Skeletal muscle tissue (tissue), 4 donors: Measurements from ENCODE around the gene ZNF750. TPM values are rescaled to one million over a fixed set of nuclear protein-coding genes. Genes with fewer than 3 reads are reported as not detected.

Experiments
- H3K27ac ChIP-seq: one replicate; pipeline ENCODE4 v1.7.0; 2013; ENCODE audit warnings: mild to moderate bottlenecking, low read depth, low read length, inconsistent platforms
- H3K27me3 ChIP-seq, 3 donors: one replicate each; pipeline ENCODE4 v1.7.0; 2013; ENCODE audit warnings: low read length in 3 of 3; ENCODE audit not compliant: control insufficient read depth in 3 of 3, insufficient read depth in 3 of 3
- H3K36me3 ChIP-seq, 3 donors: one replicate each; pipeline ENCODE4 v1.7.0; 2013; ENCODE audit warnings: low read length in 3 of 3; ENCODE audit not compliant: control insufficient read depth in 3 of 3, insufficient read depth in 3 of 3
- H3K4me1 ChIP-seq, 3 donors: one replicate each; pipeline ENCODE4 v1.7.0; 2013; ENCODE audit warnings: low read length in 3 of 3, mild to moderate bottlenecking in 3 of 3; ENCODE audit not compliant: control insufficient read depth in 3 of 3, insufficient read depth in 3 of 3
- H3K4me3 ChIP-seq, 3 donors: one replicate each; pipeline ENCODE4 v1.7.0; 2013; ENCODE audit warnings: low read length in 3 of 3
- H3K9ac ChIP-seq, 3 donors: one replicate each; pipeline ENCODE4 v1.7.0; 2013; ENCODE audit warnings: low read length in 3 of 3, mild to moderate bottlenecking in 3 of 3, moderate library complexity in 2 of 3, low read depth in 1 of 3
- H3K9me3 ChIP-seq, 3 donors: one replicate each; pipeline ENCODE4 v1.7.0; 2013; ENCODE audit warnings: low read length in 3 of 3; ENCODE audit not compliant: control insufficient read depth in 3 of 3
- total RNA-seq: library from RNA; depleted of rRNA; stranded (reverse); fragments of >200 nt; gene quantifications from one replicate; pipeline ENCODE4 v1.2.3, GENCODE V29; 2014
- donor health status: Osteomylitis.

Gene ZNF750
- total RNA-seq, 1 donor from 2014 or later = not detected

DNA sequence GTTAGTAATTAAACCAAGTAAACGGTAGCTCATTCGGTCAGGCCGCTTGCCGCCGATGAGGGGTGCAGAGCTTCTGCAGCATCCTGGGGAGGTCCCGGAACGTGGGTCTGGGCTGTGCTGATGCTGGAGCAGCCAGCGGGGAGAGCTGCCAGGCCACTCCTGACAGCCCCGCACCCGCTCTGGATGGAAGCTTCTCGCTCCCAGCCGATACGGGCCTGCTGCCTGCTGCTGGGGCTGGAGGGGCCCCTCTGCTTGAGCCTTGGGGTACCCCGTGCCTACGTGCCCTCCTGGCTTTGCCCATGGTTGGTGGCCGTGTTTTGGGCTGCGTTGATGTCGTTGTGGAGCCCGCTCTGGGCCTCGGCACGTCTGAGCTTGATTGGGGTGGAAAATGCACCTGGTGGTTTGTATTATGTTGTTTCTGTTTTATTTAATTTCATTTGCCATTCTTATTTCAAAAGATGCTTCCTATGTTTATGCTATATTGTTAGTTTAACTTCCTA, 41.6 kb upstream of the ZNF750 start:
- Histone ChIP-seq H3K9me3 (no peaks in the 10 kb centered on the region), H3K9ac (peak overlapping the region in 1 of 3 donors; percentile 25), H3K4me1 (peaks cover 41 to 62% (median 51%) of the 10 kb centered on the region in 3 donors), H3K4me3 (no peak overlapping the region), H3K27me3 (no peaks in the 10 kb centered on the region), H3K27ac (peak overlapping the region; percentile 12), H3K36me3 (peaks cover 0 to 4% (median 0%) of the 10 kb centered on the region in 3 donors)

DNA sequence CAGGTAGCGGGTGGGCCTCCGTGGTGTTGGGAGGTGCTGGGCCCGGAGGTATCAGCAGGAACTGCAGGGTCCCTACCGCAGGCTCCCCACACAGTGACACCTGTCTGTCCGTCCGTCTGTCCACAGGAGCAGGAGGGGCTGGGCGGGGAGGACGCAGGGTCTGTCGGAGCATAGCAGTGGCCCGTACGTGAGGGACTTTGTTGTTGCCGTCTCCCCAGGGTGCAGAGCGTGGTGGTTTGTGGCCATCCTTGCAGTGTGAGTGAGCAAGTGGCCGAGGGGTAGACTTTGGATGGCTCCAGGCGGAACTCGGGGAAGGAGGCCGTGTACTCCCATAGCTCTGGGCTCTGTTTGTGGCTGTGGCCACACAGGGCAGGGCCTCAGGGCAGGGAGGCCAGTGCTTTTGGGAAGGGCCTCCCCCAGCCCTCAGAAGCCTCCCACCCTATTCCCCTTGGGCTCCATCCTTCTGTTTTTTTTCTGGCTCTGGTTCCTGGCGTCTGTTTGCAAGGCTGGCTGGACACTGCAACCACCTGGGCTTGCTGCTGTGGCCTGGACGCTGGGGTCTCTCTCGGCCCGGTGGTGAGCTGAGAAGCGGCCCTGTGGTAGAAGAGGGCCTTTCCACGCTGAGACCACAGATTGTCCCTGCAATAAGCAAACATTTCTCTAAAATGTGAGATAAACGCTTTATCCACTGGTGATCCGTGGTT, 41.0 kb upstream of the ZNF750 start:
- Histone ChIP-seq H3K27ac (peak overlapping the region; percentile 7), H3K4me1 (peaks cover 39 to 60% (median 51%) of the 10 kb centered on the region in 3 donors)

DNA sequence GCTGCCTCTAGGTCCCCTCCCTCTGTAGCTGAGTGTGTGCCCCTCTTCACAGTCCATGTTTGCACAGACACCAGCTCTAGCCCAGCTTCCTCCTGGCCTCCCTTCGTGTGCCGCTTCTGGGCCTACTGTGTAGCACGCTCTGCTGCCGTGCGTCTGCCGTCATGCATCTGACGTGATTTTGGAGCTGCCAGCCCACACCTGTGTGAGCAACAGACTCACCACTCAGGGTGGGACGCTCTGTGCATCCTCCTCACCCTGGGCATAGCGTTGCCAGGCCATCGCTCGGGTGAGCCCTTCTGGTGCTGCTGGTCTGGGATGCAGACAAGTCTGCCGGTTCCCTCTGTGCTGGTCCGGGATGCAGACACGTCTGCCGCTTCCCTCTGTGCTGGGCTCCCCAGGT, 39.4 kb upstream of the ZNF750 start:
- Histone ChIP-seq H3K27me3 (no peaks in the 10 kb centered on the region), H3K36me3 (peaks cover 0 to 4% (median 0%) of the 10 kb centered on the region in 3 donors), H3K4me1 (peaks cover 29 to 51% (median 49%) of the 10 kb centered on the region in 3 donors), H3K9me3 (no peaks in the 10 kb centered on the region), H3K9ac (peak overlapping the region in 1 of 3 donors; percentile 16), H3K4me3 (no peak overlapping the region), H3K27ac (no peak overlapping the region)

More for the DNA sequence above, 41.0 kb upstream of the ZNF750 start:
- Histone ChIP-seq H3K9me3 (no peaks in the 10 kb centered on the region), H3K9ac (peak overlapping the region in 1 of 3 donors; percentile 8), H3K4me3 (no peak overlapping the region), H3K27me3 (no peaks in the 10 kb centered on the region), H3K36me3 (peaks cover 0 to 4% (median 0%) of the 10 kb centered on the region in 3 donors)

DNA sequence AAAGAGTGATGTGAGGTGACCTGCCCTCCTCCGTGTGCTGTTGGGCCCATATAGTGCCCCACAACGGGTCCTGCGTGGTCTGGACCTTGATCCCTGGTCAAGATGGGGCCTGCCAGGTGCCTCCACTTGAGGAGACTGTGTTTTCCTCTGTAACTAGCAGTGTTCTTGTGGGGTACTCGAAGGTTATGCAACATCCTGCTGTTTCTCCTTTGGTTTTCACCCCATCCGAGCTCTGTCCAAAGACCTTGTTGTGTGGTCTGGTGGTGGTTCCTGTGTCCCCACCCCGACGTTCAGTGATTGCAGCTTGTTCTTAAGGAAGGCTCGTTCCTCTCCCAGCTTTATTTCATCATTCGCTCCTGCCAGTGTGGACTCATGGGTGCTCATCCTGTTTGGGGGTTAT, 38.7 kb upstream of the ZNF750 start:
- H3K27ac ChIP-seq = no peak overlapping the region

GRCh38 chr17:82876602-82877379, 37.0 kb upstream of the ZNF750 start:
- peak overlapping the region; percentile 14 to 43 (median 15) for H3K4me3 ChIP-seq
- H3K9me3 ChIP-seq = no peaks in the 10 kb centered on the region
- H3K4me1 ChIP-seq = peaks cover 24 to 46% (median 40%) of the 10 kb centered on the region in 3 donors
- H3K36me3 ChIP-seq = peaks cover 0 to 4% (median under 1%) of the 10 kb centered on the region in 3 donors
- H3K27ac ChIP-seq = peak overlapping the region; percentile 70
- H3K27me3 ChIP-seq = no peaks in the 10 kb centered on the region
- peak overlapping the region; percentile 46 to 52 (median 51) for H3K9ac ChIP-seq

More for the DNA sequence above, 38.7 kb upstream of the ZNF750 start:
- H3K4me1 ChIP-seq = peaks cover 27 to 50% (median 46%) of the 10 kb centered on the region in 3 donors
- no peaks in the 10 kb centered on the region for H3K9me3 ChIP-seq
- peaks cover 0 to 2% (median 0%) of the 10 kb centered on the region in 3 donors for H3K36me3 ChIP-seq
- no peak overlapping the region for H3K9ac ChIP-seq
- no peak overlapping the region for H3K4me3 ChIP-seq
- H3K27me3 ChIP-seq = no peaks in the 10 kb centered on the region

DNA sequence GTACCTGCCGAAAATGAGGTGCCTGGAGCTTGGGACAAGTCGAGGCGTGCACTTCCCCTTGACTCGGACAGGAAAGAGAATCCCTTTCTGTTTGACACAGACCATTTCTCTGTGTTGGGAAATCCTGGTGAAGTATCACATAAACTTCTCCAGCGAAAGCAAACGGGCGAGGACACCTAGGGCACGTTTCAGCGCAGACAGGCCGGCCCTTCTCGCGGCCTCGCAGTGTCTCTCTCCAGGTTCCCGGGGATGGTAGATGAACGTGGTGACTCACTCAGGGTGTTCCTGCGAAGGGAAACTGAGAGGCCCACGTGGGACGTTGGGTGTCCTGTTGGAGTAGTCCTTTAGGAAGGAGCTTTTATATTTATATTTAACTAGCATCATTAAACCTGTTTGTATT, 36.3 kb upstream of the ZNF750 start:
- peak overlapping the region in 1 of 3 donors; percentile 30 for H3K4me3 ChIP-seq

DNA sequence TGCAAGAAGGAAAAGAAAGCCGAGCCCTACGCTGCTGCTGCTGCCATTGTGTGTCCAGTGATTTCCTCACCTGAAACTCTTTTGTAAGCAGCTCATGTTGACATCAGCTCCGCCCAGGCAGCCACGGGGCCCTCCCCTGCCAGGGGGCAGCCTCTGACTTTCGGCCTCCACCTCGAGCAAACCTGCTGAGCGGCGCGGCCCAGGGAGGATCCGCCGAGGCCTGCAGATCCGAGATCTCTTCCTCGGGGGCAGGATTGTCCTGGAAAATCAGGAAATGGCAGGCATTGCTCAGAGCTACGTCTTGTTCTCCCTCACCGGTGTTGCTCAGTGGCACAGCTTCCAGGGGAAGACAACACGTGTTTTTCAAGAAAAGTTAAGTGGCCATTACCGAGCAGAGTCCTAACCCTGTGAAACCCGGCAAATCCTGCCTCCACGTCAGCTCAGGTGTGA, 35.6 kb upstream of the ZNF750 start:
- no peak overlapping the region for H3K4me3 ChIP-seq
- no peaks in the 10 kb centered on the region for H3K9me3 ChIP-seq
- no peaks in the 10 kb centered on the region for H3K27me3 ChIP-seq
- H3K4me1 ChIP-seq = peaks cover 21 to 43% (median 32%) of the 10 kb centered on the region in 3 donors
- H3K27ac ChIP-seq = no peak overlapping the region
- peaks cover 6 to 10% (median 9%) of the 10 kb centered on the region in 3 donors for H3K36me3 ChIP-seq
- no peak overlapping the region for H3K9ac ChIP-seq

More for the DNA sequence above, 36.3 kb upstream of the ZNF750 start:
- Histone ChIP-seq H3K9me3 (no peaks in the 10 kb centered on the region), H3K9ac (peak overlapping the region in 2 of 3 donors; percentile 51 to 52), H3K27ac (peak overlapping the region; percentile 70), H3K4me1 (peaks cover 23 to 45% (median 36%) of the 10 kb centered on the region in 3 donors), H3K36me3 (peaks cover 2 to 6% (median 3%) of the 10 kb centered on the region in 3 donors), H3K27me3 (no peaks in the 10 kb centered on the region)

- Histone ChIP-seq H3K27me3 (no peaks in the 10 kb centered on the region), H3K9me3 (no peaks in the 10 kb centered on the region), H3K27ac (no peak overlapping the region), H3K4me1 (peaks cover 16 to 35% (median 33%) of the 10 kb centered on the region in 3 donors), H3K36me3 (peaks cover 12 to 14% (median 13%) of the 10 kb centered on the region in 3 donors), H3K9ac (no peak overlapping the region), H3K4me3 (no peak overlapping the region)
Measured at GRCh38 chr17:82874011-82874835, 34.4 kb upstream of the ZNF750 start.

GRCh38 chr17:82873521-82873920, 33.7 kb upstream of the ZNF750 start:
- no peak overlapping the region for H3K9ac ChIP-seq
- H3K4me1 ChIP-seq = peaks cover 16 to 33% (median 31%) of the 10 kb centered on the region in 3 donors
- peaks cover 12 to 14% (median 13%) of the 10 kb centered on the region in 3 donors for H3K36me3 ChIP-seq
- H3K9me3 ChIP-seq = no peaks in the 10 kb centered on the region
- no peak overlapping the region for H3K4me3 ChIP-seq
- H3K27me3 ChIP-seq = no peaks in the 10 kb centered on the region
- no peak overlapping the region for H3K27ac ChIP-seq
